ENCODE measurements around the gene ZNF865.

The ZNF865 gene

DNA sequence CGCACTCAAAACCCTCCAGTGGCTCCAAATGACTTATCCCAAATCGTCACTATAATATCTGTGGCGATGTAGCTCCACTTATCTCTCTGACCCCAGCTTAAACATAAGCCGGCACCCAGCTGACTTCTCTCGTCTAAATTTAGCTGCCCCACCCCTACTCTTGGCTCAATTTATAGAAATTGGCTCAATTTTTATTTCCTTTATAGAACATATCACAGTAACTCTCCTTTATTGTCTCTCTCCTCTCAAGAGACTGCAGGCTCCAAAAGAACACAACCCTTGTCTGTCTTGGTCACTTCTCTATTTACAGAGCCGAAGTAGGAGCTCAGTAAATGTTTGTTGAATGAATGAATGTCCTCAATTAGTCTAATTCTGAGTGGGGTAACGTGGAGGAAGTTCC is 18.1 kb downstream of the ZNF865 start:
- no peak for DNase-seq (ENCODE audit: low read depth in 2 of 2)

DNA sequence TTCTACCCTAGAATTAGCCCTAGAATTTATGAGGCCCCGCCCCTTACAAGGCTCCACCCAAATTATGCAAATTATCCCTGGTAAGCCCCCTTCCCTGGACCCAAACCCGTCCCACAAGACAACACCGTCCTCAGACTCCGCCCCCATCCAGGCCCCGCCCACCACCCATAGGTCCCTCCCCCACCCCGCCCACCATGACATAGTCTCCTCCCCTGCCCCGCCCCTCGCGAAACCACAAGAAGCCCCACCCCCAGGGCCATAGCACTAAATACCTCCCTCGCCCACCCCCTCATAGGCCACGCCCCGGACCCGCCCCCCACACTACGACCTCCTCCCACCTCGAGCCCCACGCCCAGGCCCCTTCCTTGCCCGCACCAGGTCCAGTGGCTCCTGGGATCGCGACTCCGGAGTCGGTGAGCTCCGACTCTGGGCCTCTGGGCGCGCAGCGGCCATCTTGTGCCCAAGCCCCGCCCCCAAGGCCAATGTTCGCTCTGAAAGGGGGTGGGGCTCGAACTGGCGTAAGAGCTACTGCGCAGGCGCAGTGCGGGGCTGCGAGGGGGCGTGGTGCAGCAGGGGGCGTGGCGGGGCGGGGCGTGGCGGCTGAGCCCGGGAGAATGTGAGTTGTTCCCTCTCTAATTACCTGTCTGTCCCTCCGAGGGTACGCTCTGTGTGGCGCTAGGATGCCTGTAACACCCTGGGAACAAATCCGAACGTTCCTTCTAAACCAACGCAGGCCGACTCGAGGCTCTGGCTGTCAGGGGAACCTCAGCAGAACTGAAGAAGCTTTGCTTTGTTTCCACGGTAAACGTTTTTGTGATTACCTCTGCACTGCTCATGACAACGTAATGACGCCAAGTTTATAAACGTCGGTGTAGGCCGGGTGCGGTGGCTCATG is 18.9 kb downstream of the ZNF865 start, which contains the start of gene ZNF784:
TSS of gene ZNF784 (minus strand) at position 458 of the 895 bp plus-strand sequence. CDS start at position 453, 5 bp downstream.
- DNase-seq (ENCODE audit: low read depth in 2 of 2): peak; percentile 89 to 96

DNA sequence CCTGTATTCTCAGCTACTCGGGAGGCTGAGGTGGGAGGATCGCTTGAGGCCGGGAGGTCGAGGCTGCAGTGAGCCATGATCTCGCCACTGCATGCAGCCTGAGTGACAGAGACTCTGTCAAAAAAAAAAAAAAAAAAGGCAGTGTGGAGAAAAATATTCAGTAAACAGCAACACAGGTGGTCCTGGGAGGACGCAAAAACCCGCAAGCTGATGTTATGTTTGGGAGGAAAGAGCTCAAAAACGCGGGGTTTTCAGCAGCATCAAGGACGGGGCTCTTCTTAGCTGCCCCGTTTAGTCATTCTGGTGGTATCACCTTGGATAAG is 19.5 kb downstream of the ZNF865 start:
- no peak for DNase-seq (ENCODE audit: low read depth in 2 of 2)

DNA sequence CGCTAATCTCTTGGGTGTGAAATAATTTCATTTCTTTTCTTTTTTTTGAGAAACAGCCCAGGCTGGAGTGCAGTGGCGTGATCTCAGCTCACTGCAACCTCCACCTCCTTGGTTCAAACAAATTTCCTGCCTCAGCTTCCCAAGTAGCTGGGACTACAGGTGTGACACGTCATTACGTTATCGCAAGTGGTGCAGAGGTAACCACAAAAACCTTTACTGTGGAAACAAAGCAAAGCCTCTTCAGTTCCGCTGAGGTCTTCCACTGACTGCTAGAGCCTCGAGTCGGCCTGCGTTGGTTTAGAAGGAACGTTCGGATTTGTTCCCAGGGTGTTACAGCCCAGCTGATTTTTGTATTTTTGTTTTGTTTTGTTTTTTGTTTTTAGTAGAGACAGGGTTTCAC is 20.9 kb downstream of the ZNF865 start:
- DNase-seq (ENCODE audit: low read depth in 2 of 2): no peak

DNA sequence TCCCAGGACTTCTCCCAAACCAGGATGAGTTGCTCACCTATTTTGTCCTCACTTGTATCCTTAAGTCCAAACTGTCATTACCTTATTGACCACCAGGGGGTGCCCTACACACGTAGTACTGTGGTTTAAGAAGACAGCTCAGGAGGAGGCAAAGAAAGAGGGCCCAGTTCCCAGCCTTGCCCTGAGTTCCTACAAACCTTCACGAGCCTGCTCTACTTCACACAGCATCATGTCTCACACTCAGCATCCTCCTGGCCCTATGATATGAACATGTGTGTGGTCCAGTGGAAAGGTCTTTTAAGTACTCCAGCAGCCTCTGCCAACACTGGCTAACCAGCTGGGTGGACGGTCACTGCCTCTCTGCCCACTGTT is 27.0 kb downstream of the ZNF865 start:
- DNase-seq (ENCODE audit: low read depth in 2 of 2): peak; percentile 62 to 74

DNA sequence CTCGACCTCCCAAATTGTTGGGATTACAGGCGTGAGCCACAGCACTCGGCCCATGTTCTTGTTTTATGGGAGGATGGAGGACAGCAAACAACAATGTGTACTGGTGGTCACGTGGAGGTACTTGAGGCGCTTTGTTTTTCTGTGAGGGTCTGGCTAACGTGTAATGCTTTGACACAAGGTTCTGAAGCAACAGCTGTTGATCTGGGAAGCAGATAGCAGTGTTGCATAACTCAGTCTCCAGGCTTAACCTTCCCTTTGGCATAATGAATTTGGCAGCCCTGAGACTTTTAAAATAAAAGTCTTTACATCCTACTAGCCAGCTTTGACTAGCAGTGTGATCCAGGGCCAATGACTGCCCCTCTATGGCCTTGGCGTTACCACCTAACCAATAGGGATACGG is 28.4 kb downstream of the ZNF865 start:
- no peak for DNase-seq (ENCODE audit: low read depth in 2 of 2)

DNA sequence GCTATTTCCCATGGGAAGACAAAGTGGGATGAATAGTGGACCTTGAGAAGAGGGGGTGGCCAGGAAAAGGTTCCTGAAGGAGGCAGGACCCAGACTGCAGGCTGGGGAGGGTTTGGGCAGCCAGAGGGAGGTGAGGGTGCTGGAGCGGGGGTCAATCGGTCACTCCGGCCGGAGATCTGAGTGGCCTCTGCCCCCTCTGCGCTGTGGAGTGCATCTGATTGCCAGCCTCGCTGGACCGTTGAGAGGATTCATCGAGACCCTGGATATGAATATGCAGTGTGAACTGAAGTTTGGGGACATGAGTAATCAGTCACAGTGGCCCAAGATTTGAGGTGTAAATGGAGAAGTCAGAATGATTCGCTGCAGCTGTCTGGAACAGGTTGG is 29.9 kb downstream of the ZNF865 start:
- DNase-seq (ENCODE audit: low read depth in 2 of 2): no peak

DNA sequence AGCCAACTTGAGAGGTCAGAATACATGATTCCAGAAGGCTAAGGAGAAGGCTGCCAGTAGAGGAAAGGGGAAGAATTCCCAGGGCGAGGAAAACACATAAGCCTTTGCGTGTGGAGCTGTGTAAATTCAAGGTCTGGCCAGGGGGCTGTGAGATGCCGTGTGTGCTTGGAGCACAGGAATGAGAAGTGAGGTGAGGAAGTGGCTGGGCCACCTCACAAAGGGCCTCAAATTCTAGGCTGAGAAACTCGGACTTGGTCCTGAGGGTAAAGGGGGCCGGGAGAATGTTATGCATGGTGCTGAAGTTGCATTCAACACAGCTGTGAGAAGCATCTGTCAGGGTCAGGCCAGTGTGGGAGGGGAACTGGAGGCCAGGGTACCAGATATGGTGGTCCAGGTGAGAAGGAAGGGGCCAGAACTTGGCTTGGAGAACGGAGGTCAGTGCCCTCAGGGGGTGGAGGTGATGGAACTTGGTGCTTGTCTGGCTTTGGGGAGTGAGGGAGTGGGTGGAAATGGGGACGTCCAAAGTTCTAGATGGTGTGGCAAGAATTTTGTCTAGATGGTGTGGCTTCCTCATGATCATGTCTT is 30.5 kb downstream of the ZNF865 start:
- no peak for DNase-seq (ENCODE audit: low read depth in 2 of 2)

DNA sequence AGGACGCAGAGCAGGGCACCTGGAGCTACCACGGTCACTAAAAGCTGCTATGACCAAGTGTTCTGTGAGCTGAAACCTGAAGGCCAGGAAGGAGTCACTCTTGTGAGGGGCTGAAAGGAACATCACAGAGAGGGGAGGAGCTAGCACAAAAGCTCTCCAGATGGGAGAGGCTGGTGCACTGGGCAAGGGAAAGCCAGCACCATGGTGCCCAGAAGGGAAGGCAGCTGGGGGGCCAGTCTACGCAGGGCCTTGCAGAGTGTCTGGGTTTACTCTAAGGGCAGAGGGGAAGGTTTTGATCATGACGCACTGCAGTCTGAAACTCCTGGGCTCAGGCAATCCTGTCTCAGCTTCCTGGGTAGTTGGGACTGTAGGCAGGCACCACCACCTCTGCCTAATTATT is 31.3 kb downstream of the ZNF865 start:
- DNase-seq (ENCODE audit: low read depth in 2 of 2): no peak

DNA sequence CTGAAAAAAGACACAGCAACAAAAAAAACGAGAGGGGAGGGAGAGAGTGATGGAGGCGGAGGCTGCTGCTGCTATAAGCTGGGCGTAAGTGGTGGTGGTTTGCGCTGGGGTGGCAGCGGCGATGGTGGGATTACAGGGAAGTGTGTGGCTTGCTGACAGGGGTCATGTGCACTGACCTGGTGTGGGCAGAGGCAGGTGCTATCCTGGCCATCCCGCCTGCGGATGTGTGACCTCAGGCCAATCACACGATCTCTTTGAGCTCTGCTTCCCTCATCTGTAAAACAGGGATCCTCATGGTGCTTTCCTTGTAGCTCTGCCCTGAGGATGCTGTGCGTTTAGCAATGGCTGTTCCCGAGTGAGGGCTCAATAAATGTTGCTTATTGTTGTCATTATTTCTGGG is 32.1 kb downstream of the ZNF865 start:
- DNase-seq (ENCODE audit: low read depth in 2 of 2): no peak

DNA sequence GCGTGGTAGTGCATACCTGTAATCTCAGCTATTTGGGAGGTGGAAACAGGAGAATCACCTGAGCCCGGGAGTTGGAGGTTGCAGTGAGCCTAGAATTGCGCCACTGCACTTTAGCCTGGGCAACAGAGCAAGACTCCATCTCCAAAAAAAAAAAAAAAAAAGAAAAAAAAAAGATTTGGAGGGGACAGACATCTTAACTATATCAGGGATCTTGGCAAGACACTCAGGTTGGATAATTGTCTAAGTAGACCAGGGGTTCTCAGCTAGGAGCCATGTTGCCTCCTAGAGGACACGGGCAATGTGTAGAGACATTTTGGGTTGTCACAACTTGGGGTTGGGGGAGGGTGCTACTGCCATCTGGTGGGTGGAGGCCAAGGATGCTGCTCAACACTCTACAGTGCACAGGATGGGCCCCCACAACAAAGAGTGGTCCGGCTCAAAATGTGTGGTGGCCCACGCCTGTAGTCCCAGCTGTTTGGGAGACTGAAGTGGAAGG is 33.5 kb downstream of the ZNF865 start:
- DNase-seq (ENCODE audit: low read depth in 2 of 2): peak in 1 of 2 donors; percentile 59

DNA sequence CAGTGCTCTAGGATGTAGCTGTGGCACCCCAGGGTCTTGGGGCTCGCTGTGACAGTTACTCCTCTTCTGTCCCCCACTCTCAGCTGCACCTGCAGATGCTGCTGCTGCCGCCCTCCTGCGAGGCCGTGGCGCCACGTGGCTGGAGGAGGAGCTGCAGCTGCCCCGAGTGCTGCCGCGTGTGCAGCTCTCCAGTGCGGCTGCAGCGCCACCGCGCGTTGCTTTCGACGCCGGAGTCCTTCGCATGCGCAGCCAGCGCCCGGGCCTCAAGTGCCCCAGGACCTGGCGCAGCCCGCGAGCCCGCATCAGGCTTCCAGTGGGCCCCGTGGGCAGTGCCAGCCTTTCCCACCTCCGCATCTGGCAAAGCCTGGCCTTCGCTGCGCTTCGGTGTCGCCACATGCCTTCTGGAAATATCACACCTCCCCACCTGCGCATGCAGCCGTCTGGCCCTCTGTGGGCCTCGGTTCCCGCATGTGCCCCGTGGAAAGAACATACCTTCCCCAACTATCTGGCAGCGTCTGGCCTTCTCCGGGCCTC is 34.7 kb downstream of the ZNF865 start:
- peak; percentile 63 to 65 for DNase-seq (ENCODE audit: low read depth in 2 of 2)

DNA sequence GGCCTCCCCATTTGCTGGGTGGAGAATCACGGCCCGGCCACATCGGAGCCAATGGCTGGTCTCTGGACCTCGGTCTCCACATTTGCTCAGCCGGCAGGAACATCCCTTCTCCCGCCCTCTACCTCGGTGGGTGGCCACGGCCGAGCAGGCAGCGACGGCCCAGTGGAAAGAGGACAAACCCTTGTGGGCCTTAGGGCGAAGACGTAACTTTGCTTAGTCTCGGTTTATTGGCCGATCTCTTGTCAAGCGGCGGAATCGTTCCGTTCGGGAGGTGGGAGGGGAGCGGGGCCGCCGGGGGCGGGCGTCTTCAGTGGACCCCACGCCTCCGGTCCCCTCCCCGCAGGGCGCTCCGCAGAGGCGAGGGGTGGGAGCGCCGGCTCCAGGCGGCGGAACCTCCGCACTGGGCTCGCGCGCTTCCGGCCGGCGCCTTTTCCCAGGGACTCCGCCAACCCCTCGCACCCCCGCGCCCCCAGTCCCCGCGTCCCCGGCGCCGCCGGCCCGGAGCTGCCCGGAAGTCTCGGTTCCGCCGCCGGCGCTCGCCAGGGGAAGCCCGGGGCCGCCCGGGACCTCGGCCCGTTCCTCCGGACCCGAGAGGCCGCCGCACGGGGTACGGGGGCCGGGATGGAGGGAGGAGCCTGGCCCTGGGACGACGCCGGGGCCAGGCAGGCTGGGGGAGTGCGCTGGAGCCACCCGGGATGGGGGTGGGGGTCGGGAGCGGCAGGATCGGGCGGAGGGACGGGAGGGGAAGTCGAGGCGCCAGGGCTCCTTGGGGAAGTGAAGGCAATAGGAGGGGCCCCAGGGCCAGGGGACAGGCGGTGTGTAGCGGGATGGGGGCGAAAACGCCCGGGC is 35.4 kb downstream of the ZNF865 start, which contains the start of gene ZNF580:
TSS of gene ZNF580 (plus strand) at position 426 of the 849 bp plus-strand sequence. CDS start 1,507 bp downstream, outside the sequence.
- DNase-seq (ENCODE audit: low read depth in 2 of 2): peak; percentile 56 to 64

DNA sequence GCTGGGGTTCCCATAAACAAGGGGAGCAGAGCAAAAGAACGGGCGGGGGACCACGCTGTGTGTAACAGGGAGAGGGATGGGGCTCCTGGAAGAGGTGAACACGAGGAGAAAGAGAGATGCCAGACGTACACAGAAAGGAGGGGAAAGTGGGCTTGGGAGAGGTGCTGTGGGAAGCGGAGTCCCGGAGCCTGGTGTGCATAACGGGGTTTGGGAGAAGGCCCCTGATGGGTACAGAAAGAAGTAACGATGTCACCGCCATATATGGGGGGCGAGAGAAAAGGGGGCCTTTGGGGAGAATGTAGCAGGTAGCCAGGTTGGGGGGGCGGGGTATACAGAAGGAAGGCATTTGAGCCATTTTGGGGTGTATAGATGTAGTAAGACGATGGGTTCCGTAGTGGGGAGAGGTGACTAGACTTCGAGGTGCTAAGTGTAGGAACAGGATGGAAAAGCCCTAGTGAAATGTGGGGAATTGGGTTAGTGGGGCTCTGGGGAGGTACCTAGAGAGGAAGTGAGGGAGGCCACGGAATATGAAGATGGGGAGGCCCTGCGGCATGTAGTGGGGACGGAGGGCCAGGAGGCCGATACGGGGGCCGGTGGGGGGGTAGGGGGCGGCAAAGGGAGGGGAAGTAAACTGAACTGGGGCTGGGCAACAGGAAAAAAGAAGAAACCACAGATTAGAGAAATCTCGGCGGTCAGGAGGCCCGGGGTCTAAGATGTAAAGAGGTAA is 36.1 kb downstream of the ZNF865 start:
- no peak for DNase-seq (ENCODE audit: low read depth in 2 of 2)

DNA sequence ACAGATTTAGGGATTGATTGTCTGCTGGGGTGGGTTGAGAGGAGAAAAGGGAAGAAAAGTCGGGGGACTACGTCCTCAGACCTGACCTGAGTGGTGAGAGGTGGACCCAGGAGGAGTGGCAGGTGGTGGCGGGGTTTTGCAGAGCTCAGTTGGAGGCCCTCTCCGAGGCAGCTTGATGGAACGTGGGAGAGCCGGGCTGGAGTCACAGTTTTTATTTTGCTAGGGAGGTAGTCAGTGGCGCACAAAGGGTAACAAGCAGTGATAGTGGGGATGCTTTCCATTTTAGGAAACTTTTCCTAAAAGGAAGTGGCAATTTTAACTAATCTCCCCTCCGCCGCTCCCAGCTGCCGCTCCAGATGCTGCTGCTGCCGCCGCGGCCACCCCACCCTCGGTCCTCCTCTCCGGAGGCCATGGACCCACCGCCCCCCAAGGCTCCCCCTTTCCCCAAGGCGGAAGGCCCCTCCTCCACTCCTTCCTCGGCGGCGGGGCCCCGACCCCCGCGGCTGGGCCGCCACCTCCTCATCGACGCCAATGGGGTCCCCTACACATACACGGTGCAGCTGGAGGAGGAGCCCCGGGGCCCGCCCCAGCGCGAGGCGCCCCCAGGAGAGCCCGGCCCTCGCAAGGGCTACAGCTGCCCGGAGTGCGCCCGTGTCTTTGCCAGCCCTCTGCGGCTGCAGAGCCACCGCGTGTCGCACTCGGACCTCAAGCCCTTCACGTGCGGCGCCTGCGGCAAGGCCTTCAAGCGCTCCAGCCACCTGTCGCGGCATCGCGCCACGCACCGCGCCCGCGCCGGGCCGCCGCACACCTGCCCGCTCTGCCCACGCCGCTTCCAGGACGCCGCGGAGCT is 36.9 kb downstream of the ZNF865 start:
- no peak for DNase-seq (ENCODE audit: low read depth in 2 of 2)

DNA sequence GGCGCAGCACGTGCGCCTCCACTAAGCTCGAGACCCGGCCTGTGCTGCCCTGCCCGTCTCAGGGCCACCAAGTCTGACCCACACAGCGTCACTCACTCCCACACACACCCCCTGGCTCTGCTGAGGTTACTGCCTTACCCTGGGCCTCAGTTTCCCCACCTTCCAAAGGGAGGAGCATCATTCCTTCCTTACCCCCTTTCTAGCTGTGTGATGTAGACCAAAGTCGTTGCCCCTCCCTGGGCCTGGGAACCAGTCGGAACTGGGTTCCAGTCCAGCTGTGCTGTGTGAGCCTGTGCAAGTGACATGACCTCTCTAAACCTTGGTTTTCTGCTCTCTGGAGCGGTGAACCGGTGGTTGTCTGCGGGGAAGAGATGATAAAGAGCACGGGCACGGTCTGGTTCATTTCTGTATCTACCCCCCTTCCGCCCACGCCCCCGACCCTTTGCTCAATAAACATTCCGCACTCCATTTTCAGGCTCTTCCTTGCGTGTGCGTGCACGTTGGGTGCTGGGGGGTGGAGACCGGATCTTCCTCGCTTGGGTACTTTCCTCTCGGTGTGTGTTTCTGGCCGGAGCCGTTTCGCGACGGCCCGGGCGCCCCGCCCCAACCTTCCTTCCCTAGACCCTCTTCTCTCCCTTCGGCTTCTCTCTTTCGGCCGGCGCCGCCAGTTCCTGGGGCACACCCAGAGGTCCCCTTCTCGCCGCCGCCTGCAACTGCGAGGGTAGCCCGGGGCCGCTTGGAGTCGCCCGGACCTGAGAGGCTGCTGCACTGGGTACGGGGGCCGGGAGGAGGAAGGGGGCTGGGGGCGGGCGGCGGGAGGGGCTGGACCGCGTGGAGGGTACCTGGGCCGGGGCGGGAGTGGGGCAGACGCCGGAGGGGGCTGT is 37.8 kb downstream of the ZNF865 start, which contains the start of gene ZNF581:
TSS of gene ZNF581 (plus strand) at position 647 of the 884 bp plus-strand sequence. CDS start 923 bp downstream, outside the sequence.
- peak; percentile 70 to 75 for DNase-seq (ENCODE audit: low read depth in 2 of 2)

DNA sequence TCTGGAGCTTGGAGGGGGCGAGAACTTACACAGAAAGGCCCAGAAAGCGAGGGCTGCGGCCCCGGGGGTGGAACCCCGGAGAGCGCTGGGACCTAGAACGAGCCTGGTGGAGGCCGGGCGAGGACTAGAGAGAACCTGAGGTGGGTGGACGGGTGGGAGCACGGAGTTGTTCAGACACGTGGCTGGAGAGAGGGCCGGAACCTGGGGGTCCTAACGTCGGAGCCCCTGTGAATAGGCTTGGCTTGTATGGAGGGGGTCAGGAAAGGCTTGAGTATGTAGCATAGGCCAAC is 38.4 kb downstream of the ZNF865 start:
- no peak for DNase-seq (ENCODE audit: low read depth in 2 of 2)

DNA sequence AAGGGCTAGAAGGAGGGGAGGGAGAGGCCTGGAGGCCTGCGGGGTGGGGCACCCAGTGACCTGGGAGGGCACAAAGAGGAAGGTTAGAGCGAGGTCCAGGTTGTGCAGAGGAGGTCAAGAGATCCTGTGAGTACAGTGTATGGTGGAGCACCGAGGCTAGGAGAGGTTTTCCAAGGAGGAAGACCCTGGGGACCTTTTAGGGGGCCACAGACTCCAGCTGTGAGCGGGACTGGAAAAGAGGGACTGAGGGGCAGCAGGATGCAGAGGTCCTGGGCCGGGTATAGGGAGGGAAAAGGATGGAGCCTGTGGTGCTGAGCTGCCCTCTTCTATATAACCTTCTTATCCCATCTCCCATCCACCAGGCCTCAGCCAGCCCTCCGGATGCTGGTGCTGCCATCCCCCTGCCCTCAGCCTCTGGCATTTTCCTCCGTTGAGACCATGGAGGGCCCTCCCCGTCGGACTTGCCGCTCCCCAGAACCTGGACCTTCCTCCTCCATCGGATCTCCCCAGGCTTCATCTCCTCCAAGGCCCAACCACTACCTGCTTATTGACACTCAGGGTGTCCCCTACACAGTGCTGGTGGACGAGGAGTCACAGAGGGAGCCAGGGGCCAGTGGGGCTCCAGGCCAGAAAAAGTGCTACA is 38.9 kb downstream of the ZNF865 start:
- DNase-seq (ENCODE audit: low read depth in 2 of 2): no peak
